Pons (tissue), 1 donor: Measurements from ENCODE around the gene SEC22C.

ENCODE experiments used
- DNase-seq: peaks from one replicate; pipeline ENCODE4 v3.0.0-alpha.2; 2016; ENCODE audit warnings: low spot score

SEC22C gene

GRCh38 chr3:42498034-42498433, 83.7 kb downstream of the SEC22C start:
- DNase-seq, result no peak
